Measurements from ENCODE around the gene TTC21A.

- TF ChIP-seq TAF1 (IDR thresholded peaks at IDR 0.05; ENCODE audit: low read depth, low read length), result no peak
- TF ChIP-seq POLR2A (IDR thresholded peaks at IDR 0.05; ENCODE audit: low read depth, low read length), result no peak
- TF ChIP-seq SPI1 (IDR thresholded peaks at IDR 0.05; ENCODE audit: low read depth, low read length), result no peak
- TF ChIP-seq POLR2AphosphoS5 (IDR thresholded peaks at IDR 0.05; ENCODE audit: low read depth, low read length), result no peak
- no peak for TF ChIP-seq POU2F2 (IDR thresholded peaks at IDR 0.05; ENCODE audit: low read depth, low read length)
Observed at GRCh38 chr3:39079530-39079929, 27.9 kb upstream of the TTC21A start.

Measured in GM12891 (cell line).